ENCODE measurements around the gene IL3RA.
"Not testable (repeated sequence)": the region's sequence is repeated elsewhere in the genome, so short reads cannot be mapped to it uniquely, and the experiment has no call there.

IL3RA gene

DNA sequence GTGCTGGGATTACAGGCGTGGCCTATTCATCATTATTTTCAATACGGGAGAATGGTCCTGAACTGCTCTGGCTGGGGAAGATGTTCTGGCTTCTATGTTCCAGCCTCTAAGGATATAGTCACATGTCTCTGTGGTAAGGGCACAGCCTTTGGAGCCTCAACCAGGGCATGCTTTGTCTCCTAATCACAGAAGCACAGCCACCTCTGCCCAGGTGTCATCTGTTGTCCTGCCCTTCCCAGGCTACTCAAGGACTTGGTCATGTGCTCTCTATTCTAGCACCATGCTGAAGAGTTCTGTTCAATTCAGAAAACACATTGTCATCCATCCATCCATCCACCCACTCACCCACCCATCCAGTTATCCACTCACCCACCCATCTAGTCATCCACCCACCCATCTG is 86.6 kb downstream of the IL3RA start:
- DNase-seq (ENCODE audit: low read depth in 2 of 2): no peak

DNA sequence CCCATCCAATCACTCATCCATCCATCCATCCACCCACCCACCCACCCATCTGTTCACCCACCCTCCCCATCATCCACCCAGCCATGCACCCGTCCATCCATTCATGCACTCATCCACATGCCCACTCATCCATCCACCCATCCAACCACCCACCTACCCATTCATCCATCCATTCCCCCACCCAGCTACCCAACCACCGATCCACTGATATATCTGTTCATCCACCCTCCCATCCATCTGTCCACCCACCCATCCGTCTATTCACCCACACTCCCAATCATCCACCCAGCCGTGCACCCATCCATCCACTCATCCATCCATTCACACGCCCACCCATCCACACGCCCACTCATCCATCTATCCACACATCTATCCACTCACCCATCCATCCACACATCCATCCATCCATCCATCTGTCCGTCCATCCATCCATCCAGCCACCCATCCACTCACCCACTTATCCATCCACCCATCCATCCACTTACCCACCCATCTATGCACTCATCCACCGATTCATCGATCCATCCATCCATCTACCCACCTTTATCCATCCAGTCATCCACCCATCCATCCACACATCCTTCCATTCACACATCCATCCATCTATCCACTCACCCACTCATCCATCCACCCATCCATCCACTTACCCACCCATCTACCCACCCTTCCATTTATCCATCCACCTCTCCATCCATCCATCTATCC is 87.7 kb downstream of the IL3RA start:
- DNase-seq (ENCODE audit: low read depth in 2 of 2): no peak

DNA sequence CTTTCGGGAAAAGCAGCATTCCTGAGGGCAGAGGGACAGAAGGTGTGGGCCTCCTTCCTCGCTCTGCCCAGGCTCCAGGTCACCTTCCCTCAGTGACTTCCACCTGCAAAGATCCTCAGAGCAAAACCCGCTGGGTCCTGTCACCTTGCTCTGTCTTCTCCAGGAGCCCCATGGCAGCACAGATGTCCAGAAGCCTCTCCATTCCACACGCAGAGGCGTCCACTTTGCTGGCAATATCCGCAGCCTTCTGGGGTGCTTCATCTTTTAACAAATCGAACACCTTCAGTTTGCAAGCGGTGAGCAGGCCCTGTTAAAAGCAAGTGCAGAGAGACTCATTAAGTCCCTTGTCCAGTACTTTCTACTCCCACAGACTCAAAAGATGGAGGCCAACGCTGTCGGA is 88.8 kb downstream of the IL3RA start:
- no peak for DNase-seq (ENCODE audit: low read depth in 2 of 2)

DNA sequence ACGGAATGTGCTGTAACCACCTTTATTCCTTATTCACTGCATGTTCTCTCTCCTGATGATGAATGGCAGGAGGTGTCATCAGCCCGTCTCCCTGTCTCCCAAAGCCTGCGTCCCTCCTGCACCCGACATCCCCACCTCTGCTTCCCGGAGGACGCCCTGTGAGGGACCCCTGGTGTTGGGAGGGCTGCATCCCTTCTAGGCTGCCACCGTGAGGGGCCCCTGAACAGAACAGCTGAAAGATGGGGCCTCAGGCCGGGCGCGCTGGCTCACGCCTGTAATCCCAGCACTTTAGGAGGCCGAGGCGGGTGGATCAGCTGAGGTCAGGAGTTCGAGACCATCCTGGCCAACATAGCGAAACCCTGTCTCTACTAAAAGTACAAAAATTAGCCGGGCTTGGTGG is 89.7 kb downstream of the IL3RA start:
- DNase-seq (ENCODE audit: low read depth in 2 of 2): not testable (repeated sequence)

DNA sequence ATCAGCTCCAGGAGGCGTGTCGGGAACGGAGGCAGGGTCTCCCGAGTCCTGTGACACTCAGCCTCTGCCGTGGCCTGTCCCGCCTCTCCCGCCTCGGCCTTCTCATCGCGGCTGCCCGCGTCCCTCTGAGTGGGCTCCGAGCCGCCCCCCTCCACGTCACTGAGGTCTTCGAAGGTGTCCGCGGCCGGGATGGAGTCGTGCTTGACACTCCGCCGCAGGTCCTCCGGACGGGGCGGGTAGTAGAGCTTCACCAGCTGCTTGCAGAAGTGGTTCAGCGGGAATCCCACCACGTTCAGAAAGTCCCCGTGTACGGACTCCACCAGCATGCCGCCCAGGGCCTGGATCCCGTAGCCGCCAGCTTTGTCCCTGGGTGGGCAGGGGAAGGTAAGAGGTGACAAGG is 91.2 kb downstream of the IL3RA start:
- no peak for DNase-seq (ENCODE audit: low read depth in 2 of 2)

DNA sequence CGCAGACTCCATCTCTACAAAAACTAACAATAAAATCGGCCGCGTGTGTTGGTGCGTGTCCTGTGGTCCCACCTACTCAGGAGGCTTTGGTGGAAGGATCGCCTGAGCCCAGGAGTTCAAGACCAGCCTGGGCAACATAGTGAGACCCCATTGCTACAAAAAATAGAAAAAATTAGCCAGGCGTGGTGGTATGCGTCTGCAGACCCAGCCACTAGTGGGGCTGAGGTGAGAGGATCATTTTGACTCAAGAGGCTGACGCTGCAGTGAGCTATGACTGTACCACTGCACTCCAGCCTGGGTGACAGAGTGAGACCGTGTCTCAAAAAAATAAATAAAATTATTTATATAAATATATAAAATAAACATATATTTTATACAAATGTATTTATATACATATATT is 93.9 kb downstream of the IL3RA start:
- no peak for DNase-seq (ENCODE audit: low read depth in 2 of 2)

Data from stimulated activated CD8-positive, alpha-beta memory T cell treated with anti-CD3 and anti-CD28 coated beads, Interleukin-2, amount 100 ng/mL, for 1 hour (primary cell).